HG03378 (cell line): ENCODE results near the gene LIF.
A peak's percentile ranks its signal among the peaks of the same experiment; 100 is the strongest.

Source experiments
- ATAC-seq: cut with Tn5 transposase; IDR thresholded peaks from one replicate; pipeline ENCODE4 v1.9.1; 2021; ENCODE audit warnings: mild to moderate bottlenecking, moderate library complexity; ENCODE audit not compliant: unreplicated experiment

The LIF gene

DNA sequence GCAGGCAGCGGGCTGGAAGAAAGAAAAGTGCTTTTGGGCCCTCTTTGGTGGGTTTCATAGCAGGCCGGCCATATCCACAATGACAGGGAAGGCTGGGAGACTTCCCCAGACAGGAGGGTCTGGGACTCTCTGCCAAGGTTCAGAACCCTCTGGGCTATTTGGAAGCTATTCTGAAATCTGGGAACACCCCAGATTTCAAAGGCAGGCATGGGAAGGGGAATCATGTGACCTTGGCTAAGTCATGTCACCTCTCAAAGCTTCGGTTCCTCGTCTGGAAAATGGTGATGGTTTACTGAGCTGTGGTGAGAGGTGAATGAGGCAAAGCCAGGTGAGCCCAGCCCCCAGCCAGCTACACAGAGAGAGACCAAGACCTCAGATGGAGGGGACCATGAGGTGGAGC is 38.1 kb upstream of the LIF start:
- no peak for ATAC-seq

- ATAC-seq: no peak
These were observed 37.6 kb upstream of the LIF start for GRCh38 chr22:30284172-30284571.

- ATAC-seq: no peak
These were observed 36.8 kb upstream of the LIF start for GRCh38 chr22:30283342-30283741.

DNA sequence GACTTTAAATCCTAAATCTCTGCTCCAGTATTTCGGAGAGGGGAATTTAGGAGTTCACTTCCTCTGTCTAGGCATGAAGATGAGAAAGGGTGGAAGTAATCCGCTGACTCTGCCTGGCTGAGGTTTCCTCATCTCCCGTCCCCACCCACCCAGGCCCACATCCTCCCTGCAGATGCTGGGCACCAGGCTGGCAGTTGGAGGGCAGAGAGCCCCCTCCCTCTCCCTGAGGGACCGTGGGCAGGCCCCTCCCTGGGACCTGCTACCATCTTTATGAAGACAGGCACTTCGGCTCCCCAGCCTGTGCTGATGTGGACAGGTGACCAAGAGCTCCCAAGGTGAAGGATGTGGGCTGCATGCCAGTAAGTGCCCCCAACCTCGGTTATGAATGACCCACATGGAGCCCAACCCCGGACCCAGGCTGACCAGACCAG is 36.1 kb upstream of the LIF start:
- ATAC-seq: no peak

- ATAC-seq: no peak
These were observed 33.9 kb upstream of the LIF start for GRCh38 chr22:30280505-30280904.

- ATAC-seq: no peak
These were observed 33.4 kb upstream of the LIF start for GRCh38 chr22:30279932-30280331.

DNA sequence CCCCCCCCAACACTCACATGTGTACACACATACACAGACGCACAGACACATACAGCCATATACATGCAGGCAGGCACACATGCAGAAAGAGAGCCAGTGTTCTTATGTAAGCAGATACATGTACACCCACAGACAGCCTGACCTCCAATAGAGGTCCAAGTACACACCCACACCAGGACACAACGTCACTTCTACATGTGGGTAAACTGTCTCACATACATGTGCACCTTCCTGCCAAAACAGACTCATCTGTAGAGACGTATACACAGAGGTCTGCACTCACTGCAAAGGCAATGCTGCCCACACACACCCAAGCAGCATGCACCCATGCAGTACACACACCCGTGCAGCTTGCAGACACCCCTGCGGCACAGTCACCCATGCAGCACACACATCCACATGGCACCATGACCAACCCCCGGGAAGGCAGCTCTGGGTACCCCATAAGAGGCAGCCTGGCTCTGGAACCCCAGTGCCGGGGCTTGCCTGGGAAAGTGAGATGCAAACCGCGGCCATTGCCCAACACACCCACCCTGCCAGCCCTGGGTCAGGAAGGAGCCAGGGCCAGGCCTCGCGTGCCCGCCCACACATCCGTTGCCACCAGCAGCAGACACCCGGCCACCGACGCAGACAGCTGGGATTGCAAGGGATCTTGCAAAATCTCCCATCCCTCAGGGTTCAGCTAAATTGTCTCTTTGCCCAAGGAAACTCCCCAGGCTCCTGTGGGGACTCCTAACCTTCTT is 32.7 kb upstream of the LIF start:
- no peak for ATAC-seq

- no peak for ATAC-seq
These were observed 31.2 kb upstream of the LIF start for GRCh38 chr22:30277547-30278344.

DNA sequence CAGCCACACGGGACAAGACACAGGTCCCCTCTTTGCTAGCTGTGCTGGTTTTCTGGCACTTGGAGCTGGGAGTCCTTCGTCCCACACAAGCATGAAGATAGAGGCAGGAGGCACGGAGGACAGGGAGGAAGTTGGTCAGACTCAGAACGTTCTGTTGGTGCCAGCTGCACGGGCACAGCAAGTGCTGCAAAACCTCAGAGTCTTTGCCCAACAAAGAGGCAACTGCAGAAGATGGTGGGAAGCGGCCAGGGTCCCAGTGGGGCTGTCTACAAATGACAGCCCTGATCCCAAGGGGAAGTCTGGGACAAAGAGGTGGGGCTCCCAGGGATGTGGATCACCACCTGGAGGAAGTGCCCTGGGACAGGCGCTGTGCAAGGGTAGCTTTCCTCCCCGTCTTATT is 29.5 kb upstream of the LIF start:
- no peak for ATAC-seq

- no peak for ATAC-seq
These were observed 29.1 kb upstream of the LIF start for GRCh38 chr22:30275625-30276024.

DNA sequence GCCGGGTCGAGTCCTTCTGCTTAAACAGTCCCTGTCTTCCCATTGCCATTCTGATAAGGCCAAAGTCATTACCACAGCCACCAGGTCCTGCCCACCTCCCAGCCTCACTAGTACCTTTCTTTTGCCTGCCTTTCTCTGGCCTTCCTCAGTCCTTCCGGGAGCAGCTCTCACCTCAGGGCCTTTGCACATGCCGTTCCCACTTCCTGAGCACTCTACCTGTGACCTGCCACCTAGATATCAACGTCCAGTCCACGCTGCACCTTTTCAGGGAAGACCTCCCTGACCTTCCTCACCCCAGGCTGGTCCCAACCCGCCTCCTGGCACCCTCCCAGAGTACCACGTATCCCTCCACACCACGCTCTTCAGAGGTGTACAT is 27.9 kb upstream of the LIF start:
- ATAC-seq: no peak

DNA sequence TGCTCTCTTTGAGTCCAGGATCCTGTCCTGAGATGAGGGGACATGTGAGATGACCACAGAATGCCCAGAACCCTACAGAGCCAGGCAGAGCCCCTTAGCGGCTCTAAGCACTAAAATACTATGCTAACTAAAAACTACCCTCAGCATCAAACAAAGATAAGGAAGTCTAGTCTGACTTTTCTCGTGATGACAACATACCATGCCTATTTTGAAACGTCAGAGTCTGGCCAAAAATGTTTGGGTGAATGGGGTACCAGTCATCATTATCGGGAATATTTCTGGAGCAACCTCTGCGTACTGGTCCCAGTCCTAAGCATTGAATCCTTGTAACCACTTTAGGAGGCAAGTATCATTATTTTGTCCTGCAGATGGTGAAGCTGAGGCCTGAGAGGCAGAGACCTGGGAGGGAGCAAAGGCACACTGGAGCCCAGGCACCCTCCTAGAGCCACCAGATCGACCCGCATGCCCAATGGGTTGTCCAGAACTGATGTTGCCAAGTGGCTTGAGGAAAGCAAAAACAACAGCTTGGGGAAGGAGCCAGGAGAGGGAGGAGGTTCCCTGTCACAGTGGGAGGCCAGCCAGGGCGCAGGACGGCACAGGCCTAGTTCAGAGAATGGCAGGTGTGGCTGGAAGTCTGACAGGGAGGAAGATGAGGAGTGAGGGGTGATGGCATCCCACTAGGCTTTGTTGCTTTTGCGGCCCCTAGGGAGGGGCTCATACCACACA is 27.3 kb upstream of the LIF start:
- ATAC-seq: no peak

DNA sequence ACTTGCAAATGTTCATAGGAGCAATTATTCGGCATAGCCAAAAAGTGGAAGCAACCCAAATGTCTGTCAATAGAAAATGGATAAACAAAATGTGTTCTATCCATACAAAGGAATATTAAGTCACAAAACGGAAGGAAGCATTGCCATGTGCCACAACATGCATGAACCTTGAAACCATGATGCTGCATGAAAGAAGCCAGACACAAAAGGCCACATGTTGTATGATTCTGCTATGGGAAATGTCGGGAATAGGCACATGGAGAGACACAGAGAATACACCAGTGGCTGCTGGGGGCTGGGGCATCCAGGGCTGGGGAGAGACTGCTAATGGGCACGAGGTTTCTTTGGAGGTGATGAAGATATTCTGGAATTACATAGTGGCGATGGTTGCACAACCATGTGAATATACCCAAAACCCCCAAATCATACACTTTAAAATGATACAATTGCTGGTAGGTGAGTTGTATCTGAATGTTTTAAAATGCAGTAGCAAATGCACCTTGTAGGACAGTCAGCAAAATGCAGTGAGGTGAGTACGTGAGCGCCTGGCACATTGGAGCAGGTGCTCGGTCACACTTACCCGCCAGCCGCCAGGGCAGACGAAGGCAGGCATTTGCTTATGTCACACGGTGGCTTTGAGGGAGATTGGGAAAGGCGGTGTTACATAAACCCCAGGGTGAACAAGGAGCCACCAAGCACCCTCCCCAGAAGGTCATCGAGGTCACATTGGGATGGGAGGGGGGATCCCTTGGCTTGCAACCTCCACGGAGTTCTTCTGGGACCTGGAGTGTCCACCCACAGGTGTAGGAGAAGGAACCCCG is 26.4 kb upstream of the LIF start:
- no peak for ATAC-seq

- ATAC-seq: no peak
These were observed 24.3 kb upstream of the LIF start for GRCh38 chr22:30270832-30271231.

DNA sequence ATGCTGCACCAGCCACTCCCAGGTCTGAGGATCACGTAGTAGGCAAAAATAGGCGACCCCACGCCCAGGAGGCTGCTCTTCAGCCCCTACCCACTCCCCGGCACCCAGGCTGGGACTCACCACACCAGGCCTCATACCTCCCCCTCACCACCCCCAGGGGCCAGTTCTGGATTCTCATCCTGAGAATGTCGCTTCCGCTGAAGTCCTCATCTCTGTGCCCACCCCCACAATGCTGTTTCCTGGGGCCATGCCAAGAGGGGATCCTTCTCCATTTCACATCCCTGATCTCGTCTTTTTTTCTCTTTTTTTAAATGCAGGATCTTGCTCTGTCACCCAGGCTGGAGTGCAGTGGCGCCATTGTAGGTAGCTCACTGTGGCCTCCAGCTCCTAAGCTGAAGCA is 21.8 kb upstream of the LIF start:
- ATAC-seq: no peak

DNA sequence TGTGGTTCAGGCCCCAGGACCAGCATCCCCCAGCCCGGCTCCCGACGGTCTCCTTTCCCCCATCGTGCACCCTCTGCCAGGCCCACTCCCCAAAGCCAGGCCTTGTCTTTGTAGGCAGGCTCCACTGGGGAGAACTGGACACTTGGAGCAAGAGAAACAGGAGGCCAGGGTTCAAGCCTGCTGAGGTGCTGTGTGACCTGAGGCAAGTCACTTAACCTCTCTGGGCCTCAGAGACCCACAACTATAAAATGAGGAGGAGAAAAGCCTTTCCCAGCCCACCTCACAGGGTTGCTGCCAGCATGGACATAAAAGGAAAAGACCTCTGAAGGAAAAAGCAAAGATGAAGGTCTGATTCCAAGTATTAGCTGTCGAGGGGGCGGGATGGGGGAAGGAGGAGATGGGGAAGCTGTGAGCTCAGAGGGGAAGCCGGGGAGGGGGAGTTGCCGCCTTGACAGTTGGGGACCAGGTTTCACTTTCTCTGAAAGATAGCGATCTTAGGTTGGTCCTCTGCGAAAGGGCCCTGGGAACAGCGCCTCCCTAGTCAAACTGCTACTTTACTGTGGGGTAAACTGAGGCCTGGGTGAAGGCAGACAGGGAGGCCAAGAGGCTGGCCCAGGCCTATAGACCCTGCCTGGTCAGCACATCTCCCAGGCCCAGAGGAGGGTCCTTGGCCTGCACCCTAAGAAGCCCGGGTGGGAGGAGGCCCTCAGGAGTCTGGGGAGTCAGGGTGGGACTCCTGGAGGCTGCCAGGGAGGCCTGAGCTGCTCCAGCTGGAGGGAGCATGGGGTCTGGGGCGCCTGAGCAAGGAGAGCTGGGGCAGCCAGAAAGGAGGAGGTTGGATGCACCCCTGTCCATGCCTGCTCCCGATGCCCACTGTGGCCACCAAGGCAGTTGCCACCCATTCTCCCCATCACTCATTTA is 21.1 kb upstream of the LIF start:
- no peak for ATAC-seq

- no peak for ATAC-seq
These were observed 20.2 kb upstream of the LIF start, which contains the start of gene OSM for GRCh38 chr22:30266445-30267381. Gene OSM (minus strand): TSS chr22:30266851. CDS start chr22:30266799, 52 bp downstream.

- ATAC-seq: peak; percentile 52
These were observed 19.4 kb upstream of the LIF start for GRCh38 chr22:30265823-30266444.
